HL-60 (cell line): ENCODE measurements around the gene DDX47.

Experiments
- DNase-seq, 2 experiments: peaks; one replicate each; pipeline ENCODE4 v3.0.0-alpha.2; 2010 to 2020; ENCODE audit warnings: low read depth in 1 of 2, low spot score in 1 of 2
- H3K27ac ChIP-seq: fragments of 250-450 bp; sonication (Bioruptor Pico); replicated peaks from 2 replicates; pipeline ENCODE4 v1.5.1; 2020; ENCODE audit warnings: mild to moderate bottlenecking, moderate library complexity
- H3K27me3 ChIP-seq: fragments of 250-450 bp; sonication (Bioruptor Pico); 2 replicates; pipeline ENCODE4 v1.5.1; 2021; ENCODE audit warnings: mild to moderate bottlenecking, moderate library complexity; ENCODE audit not compliant: insufficient read depth, poor library complexity, severe bottlenecking
- H3K4me3 ChIP-seq: replicated peaks from 2 replicates; pipeline ENCODE4 v1.5.1; 2011; ENCODE audit warnings: mild to moderate bottlenecking, control low read depth, low read length; ENCODE audit not compliant: insufficient read depth
- CTCF ChIP-seq: IDR thresholded peaks from one replicate; pipeline ENCODE4 v1.5.1; 2011; ENCODE audit warnings: low read length, control low read depth, inconsistent platforms; ENCODE audit not compliant: insufficient read depth
- GABPA ChIP-seq: IDR thresholded peaks from 2 replicates; pipeline ENCODE4 v1.6.1; 2012; ENCODE audit warnings: low read depth
- POLR2AphosphoS5 ChIP-seq: IDR thresholded peaks from 2 replicates; pipeline ENCODE4 v1.6.1; 2012; ENCODE audit warnings: low read depth
- REST ChIP-seq: IDR thresholded peaks from 2 replicates; pipeline ENCODE4 v1.6.1; 2012; ENCODE audit warnings: low read depth; ENCODE audit not compliant: insufficient replicate concordance
- SPI1 ChIP-seq: IDR thresholded peaks from 2 replicates; pipeline ENCODE4 v1.6.1; 2012; ENCODE audit warnings: low read depth, mild to moderate bottlenecking, borderline replicate concordance

The DDX47 gene

GRCh38 chr12:12774791-12775190 is 38.4 kb upstream of the DDX47 start:
- Histone ChIP-seq H3K4me3 (no peak overlapping the region), H3K27ac (no peak overlapping the region), H3K27me3 (no peaks in the 10 kb centered on the region)
- no peak for DNase-seq
- TF ChIP-seq REST: no peak
- no peak for TF ChIP-seq CTCF
- no peak for TF ChIP-seq POLR2AphosphoS5
- TF ChIP-seq GABPA: no peak
- no peak for TF ChIP-seq SPI1

GRCh38 chr12:12776261-12776660 is 36.9 kb upstream of the DDX47 start:
- DNase-seq: no peak
- H3K4me3 ChIP-seq: no peak overlapping the region
- H3K27me3 ChIP-seq: no peaks in the 10 kb centered on the region
- H3K27ac ChIP-seq: no peak overlapping the region
- TF ChIP-seq POLR2AphosphoS5 (no peak), SPI1 (no peak), GABPA (no peak), CTCF (no peak), REST (no peak)

GRCh38 chr12:12777092-12777491 is 36.1 kb upstream of the DDX47 start:
- no peaks in the 10 kb centered on the region for H3K27me3 ChIP-seq
- no peak overlapping the region for H3K27ac ChIP-seq
- TF ChIP-seq GABPA (no peak), SPI1 (no peak), CTCF (no peak), POLR2AphosphoS5 (no peak), REST (no peak)
- DNase-seq: no peak
- no peak overlapping the region for H3K4me3 ChIP-seq
